ENCODE results near the gene SEL1L.

GRCh38 chr14:81562818-81563217 lies 29.2 kb upstream of the SEL1L start:
- TF ChIP-seq, protein P1, sequence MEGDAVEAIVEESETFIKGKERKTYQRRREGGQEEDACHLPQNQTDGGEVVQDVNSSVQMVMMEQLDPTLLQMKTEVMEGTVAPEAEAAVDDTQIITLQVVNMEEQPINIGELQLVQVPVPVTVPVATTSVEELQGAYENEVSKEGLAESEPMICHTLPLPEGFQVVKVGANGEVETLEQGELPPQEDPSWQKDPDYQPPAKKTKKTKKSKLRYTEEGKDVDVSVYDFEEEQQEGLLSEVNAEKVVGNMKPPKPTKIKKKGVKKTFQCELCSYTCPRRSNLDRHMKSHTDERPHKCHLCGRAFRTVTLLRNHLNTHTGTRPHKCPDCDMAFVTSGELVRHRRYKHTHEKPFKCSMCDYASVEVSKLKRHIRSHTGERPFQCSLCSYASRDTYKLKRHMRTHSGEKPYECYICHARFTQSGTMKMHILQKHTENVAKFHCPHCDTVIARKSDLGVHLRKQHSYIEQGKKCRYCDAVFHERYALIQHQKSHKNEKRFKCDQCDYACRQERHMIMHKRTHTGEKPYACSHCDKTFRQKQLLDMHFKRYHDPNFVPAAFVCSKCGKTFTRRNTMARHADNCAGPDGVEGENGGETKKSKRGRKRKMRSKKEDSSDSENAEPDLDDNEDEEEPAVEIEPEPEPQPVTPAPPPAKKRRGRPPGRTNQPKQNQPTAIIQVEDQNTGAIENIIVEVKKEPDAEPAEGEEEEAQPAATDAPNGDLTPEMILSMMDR (IDR thresholded peaks at IDR 0.05): no peak
- no peak for TF ChIP-seq POLR2A (IDR thresholded peaks at IDR 0.05)
- no peak for TF ChIP-seq POLR2AphosphoS5 (IDR thresholded peaks at IDR 0.05)
